Common myeloid progenitor, CD34-positive (primary cell): ENCODE data around the gene ZNF592. TPM values are rescaled to one million over a fixed set of nuclear protein-coding genes. Genes with fewer than 3 reads are reported as not detected.

Source experiments
- CTCF ChIA-PET: fragments of 350-600 bp; sonication (Branson Sonifier 250); formaldehyde crosslinking; loops from one replicate; lab custom pipeline; 2021; ENCODE audit warnings: antibody characterized with exemption; lab: Charles Lee
- POLR2A ChIA-PET: fragments of 350-600 bp; sonication (Branson Sonifier 250); formaldehyde crosslinking; loops from one replicate; lab custom pipeline; 2021; ENCODE audit warnings: antibody characterized with exemption; lab: Charles Lee
- DNase-seq, 3 donors: peaks; one replicate each; pipeline versions ENCODE4 v3.0.0 to v3.0.0-alpha.2; 2013
- H3K27ac ChIP-seq, 2 experiments: 1 replicate in 1 of 2; 2 replicates in 1 of 2; pipeline ENCODE4 v1.7.0; 2013; ENCODE audit warnings: inconsistent platforms in 2 of 2, low read length in 2 of 2, mild to moderate bottlenecking in 2 of 2, low read depth in 1 of 2, moderate library complexity in 1 of 2; ENCODE audit not compliant: severe bottlenecking in 2 of 2, insufficient read depth in 1 of 2, poor library complexity in 1 of 2
- H3K27me3 ChIP-seq, 5 experiments: replicated peaks in 2 of 5; 1 replicate in 3 of 5; 2 replicates in 2 of 5; pipeline versions ENCODE4 v1.6.1 to v1.7.0; 2013; ENCODE audit warnings: low read length in 4 of 5, mild to moderate bottlenecking in 2 of 5, moderate library complexity in 2 of 5, inconsistent platforms in 1 of 5; ENCODE audit not compliant: insufficient read depth in 5 of 5, control insufficient read depth in 4 of 5
- H3K36me3 ChIP-seq, 4 experiments: 1 replicate in 2 of 4; 2 replicates in 2 of 4; pipeline versions ENCODE4 v1.6.1 to v1.7.0; 2013; ENCODE audit warnings: low read length in 3 of 4, control low read depth in 1 of 4, mild to moderate bottlenecking in 1 of 4; ENCODE audit not compliant: control insufficient read depth in 4 of 4, insufficient read depth in 4 of 4
- H3K4me1 ChIP-seq, 4 experiments: 1 replicate in 3 of 4; 2 replicates in 1 of 4; pipeline versions ENCODE4 v1.6.1 to v1.7.1; 2013; ENCODE audit warnings: low read length in 3 of 4, mild to moderate bottlenecking in 3 of 4, control low read depth in 1 of 4, inconsistent platforms in 1 of 4, moderate library complexity in 1 of 4; ENCODE audit not compliant: control insufficient read depth in 4 of 4, insufficient read depth in 4 of 4; ENCODE audit errors: control extremely low read depth in 1 of 4
- H3K4me3 ChIP-seq, 7 experiments: 1 replicate in 4 of 7; 2 replicates in 3 of 7; pipeline versions ENCODE4 v1.5.1 to v1.7.0; 2013; ENCODE audit warnings: mild to moderate bottlenecking in 7 of 7, low read length in 6 of 7, moderate library complexity in 6 of 7, inconsistent platforms in 2 of 7, low read depth in 2 of 7, control low read depth in 1 of 7; ENCODE audit not compliant: insufficient read depth in 4 of 7, control insufficient read depth in 1 of 7; ENCODE audit errors: extremely low read depth in 1 of 7
- H3K9me3 ChIP-seq, 5 experiments: 1 replicate in 4 of 5; 2 replicates in 1 of 5; pipeline versions ENCODE4 v1.6.1 to v1.7.1; 2013; ENCODE audit warnings: low read length in 4 of 5, mild to moderate bottlenecking in 2 of 5, inconsistent platforms in 1 of 5, low read depth in 1 of 5, moderate library complexity in 1 of 5; ENCODE audit not compliant: control insufficient read depth in 4 of 5, insufficient read depth in 2 of 5; ENCODE audit errors: control extremely low read depth in 1 of 5
- WGBS: methylation state at CpG from one replicate; pipeline ENCODE4 v1.1.5; 2013; ENCODE audit not compliant: insufficient coverage; 5-methylcytosine and 5-hydroxymethylcytosine counted together
- polyA plus RNA-seq: library from polyadenylated mRNA; unstranded; fragments of 120-200 nt; gene quantifications from one replicate; pipeline ENCODE4 v1.2.1, GENCODE V29; 2013

The ZNF592 gene
- polyA plus RNA-seq: 13.7 TPM

DNA sequence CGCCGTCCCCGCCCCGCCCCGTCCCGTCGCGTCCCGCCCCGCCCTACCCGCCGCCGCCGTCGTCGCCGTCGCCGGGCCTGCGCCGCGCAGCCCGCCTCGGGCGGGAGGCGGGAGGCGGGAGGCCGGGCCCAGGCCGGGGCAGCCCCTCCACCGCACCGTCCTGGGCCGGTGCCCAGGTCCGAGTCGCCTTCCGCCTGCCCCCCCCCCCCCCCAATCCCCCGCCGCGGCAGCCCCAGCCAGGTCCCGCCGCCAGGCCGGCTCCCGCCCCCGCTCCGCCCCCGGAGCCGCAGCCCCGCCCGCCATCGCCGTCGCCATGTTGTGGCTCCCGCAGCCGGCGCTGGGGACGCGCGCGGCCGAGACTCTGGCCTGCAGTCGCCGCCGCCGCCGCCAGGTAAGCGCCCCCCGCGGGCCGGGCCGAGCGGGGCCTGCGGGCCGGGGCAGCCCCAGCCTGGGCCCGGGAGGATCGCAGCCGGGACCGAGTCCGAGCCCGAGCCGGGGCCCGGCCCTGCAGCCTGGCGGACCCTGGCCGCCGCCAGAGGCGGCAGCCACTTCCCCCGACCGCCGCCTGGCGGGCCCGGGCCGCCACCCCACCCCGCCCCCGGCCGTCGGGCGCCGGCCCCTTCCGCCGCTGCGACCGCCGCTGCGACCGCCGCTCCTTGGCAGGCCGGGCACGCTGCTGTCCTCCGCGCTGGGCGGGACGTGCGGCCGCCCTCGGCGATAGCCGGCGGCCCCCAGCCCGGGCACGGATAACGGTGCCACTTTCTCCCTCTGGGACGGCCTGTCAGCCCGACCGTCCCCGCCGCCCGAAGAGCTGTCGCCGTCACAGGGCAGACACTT lies at the start of gene ZNF592:
ZNF592 (plus strand) TSS at position 319 of the 837 bp plus-strand sequence. CDS start 34,084 bp downstream, outside the sequence.
- WGBS: under 1% methylated on average over 62 of the region's 127 CpGs
- Histone ChIP-seq H3K4me1 (peaks cover 20 to 48% (median 34%) of the 10 kb centered on the region in 4 experiments), H3K27ac (peak within 1 kb of the TSS; percentile 77 to 93), H3K9me3 (no peaks in the 10 kb centered on the region), H3K36me3 (peaks cover 0 to 5% (median 0%) of the 10 kb centered on the region in 4 experiments), H3K4me3 (peak within 1 kb of the TSS; percentile 59 to 95 (median 87)), H3K27me3 (no peaks in the 10 kb centered on the region)
- POLR2A ChIA-PET: interaction anchor here (2.5 to 2.8 kb wide), 2 partner anchors 13 to 32 kb away, joined by 13 to 14 read pairs; partner anchors contain the start of gene SEC11A
- peak; percentile 75 to 91 (median 87) for DNase-seq
- CTCF ChIA-PET: interaction anchor here (1.0 to 4.8 kb wide), 5 partner anchors 13 to 94 kb away, joined by 3 to 23 read pairs (median 5); partner anchors contain the start of genes SEC11A and WDR73

- peaks cover 0 to 7% (median 2%) of the 10 kb centered on the region in 4 experiments for H3K36me3 ChIP-seq
- no peak for DNase-seq
- ChIA-PET CTCF (no interaction called here), POLR2A (no interaction called here)
- no peaks in the 10 kb centered on the region for H3K9me3 ChIP-seq
- H3K27ac ChIP-seq: no peak overlapping the region
- 88% methylated on average over 6 of the region's 8 CpGs for WGBS
- no peaks in the 10 kb centered on the region for H3K27me3 ChIP-seq
- H3K4me1 ChIP-seq: peaks cover 2 to 13% (median 9%) of the 10 kb centered on the region in 4 experiments
- no peak overlapping the region for H3K4me3 ChIP-seq
These were observed 48.7 kb upstream of the ZNF592 start for GRCh38 chr15:84699538-84700191.

DNA sequence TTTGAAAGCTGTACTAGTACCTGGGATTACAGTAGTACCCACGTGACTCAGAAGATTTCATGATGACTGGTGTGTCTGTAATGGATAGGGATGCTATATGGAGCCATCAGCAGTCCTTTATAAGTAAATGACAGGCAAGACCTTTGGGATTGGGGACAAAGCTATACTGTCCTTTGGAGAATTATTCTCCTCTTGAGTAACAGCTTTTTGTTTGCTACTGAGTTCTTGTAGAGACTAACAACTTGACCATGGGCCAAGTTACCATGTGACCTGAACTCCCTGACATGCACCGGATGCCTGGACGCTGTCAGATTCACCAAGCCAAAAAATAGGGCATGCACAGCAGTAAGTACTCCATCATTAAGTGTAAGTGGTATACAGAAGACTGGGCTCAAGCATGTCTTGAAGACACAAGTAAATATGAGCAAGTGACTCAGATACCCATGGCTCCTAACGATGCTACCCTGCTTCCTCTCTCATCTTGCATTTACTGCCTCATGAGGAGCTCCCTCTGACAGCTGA lies 45.4 kb upstream of the ZNF592 start:
- 35% methylated on average over 4 of the region's 4 CpGs for WGBS
- CTCF ChIA-PET: interaction anchor here (1.4 to 1.6 kb wide), 2 partner anchors 10 to 21 kb away, joined by 3 read pairs; no protein-coding TSS in a partner anchor
- DNase-seq: peak in 2 of 3 donors; percentile 40 to 56
- H3K4me1 ChIP-seq: peaks cover 0 to 9% (median 6%) of the 10 kb centered on the region in 4 experiments
- POLR2A ChIA-PET: interaction anchor here (0.6 kb wide), 1 partner anchor 74 kb away, joined by 5 read pairs; no protein-coding TSS in a partner anchor
- no peaks in the 10 kb centered on the region for H3K9me3 ChIP-seq
- no peaks in the 10 kb centered on the region for H3K27me3 ChIP-seq
- no peak overlapping the region for H3K27ac ChIP-seq
- H3K4me3 ChIP-seq: no peak overlapping the region
- peaks cover 0 to 15% (median 2%) of the 10 kb centered on the region in 4 experiments for H3K36me3 ChIP-seq

GRCh38 chr15:84703808-84704207 lies 44.6 kb upstream of the ZNF592 start:
- Histone ChIP-seq H3K9me3 (no peaks in the 10 kb centered on the region), H3K27me3 (no peaks in the 10 kb centered on the region), H3K4me1 (peaks cover 0 to 9% (median 4%) of the 10 kb centered on the region in 4 experiments), H3K36me3 (peaks cover 0 to 15% (median 2%) of the 10 kb centered on the region in 4 experiments), H3K4me3 (no peak overlapping the region), H3K27ac (no peak overlapping the region)
- ChIA-PET POLR2A (no interaction called here), CTCF (interaction anchor here (1.4 to 1.6 kb wide), 2 partner anchors 9 to 22 kb away, joined by 3 read pairs; no protein-coding TSS in a partner anchor)
- 100% methylated on average over 3 of the region's 5 CpGs for WGBS
- DNase-seq: no peak

- peak overlapping the region in 2 of 7 experiments; percentile 99 for H3K4me3 ChIP-seq
- H3K27ac ChIP-seq: peak overlapping the region in 1 of 2 experiments; percentile 84
- H3K36me3 ChIP-seq: peaks cover 2 to 7% (median 3%) of the 10 kb centered on the region in 4 experiments
- no peaks in the 10 kb centered on the region for H3K27me3 ChIP-seq
- ChIA-PET CTCF (interaction anchor here (1.0 to 1.8 kb wide), 3 partner anchors 21 to 56 kb away, joined by 3 to 6 read pairs (median 4); partner anchors contain the start of gene NMB), POLR2A (no interaction called here)
- peaks cover 7 to 26% (median 19%) of the 10 kb centered on the region in 4 experiments for H3K4me1 ChIP-seq
- no peak for DNase-seq
- H3K9me3 ChIP-seq: no peaks in the 10 kb centered on the region
- 76% methylated on average over 1 of the region's 5 CpGs for WGBS
These were observed 34.0 kb upstream of the ZNF592 start for GRCh38 chr15:84714372-84714771.

DNA sequence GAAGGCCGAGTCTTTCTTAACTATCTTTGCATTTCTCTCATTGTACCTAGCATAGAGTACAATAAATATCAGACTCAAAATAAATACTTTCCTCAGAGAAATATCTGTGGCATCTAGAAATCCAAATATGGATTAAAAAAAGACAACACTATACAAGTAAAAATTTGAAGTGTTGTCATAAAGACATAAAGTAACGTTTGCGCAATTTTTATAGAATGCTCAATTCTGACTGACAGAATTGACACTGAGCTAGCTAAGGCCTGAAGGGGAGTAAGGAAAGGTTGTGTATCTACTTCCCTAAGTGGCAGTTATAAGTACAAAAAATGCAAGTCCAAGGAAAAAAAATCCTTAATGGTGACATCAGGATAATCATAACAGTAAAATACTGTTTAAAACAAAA lies 33.6 kb upstream of the ZNF592 start:
- WGBS: no CpG with 5 or more reads among the region's 3 CpGs
- no peaks in the 10 kb centered on the region for H3K27me3 ChIP-seq
- ChIA-PET CTCF (interaction anchor here (1.0 to 2.1 kb wide), 4 partner anchors 8 to 56 kb away, joined by 3 to 6 read pairs (median 4); partner anchors contain the start of gene NMB), POLR2A (no interaction called here)
- H3K4me3 ChIP-seq: peak overlapping the region in 6 of 7 experiments; percentile 97 to 100 (median 99)
- H3K36me3 ChIP-seq: peaks cover 2 to 6% (median 3%) of the 10 kb centered on the region in 4 experiments
- peak overlapping the region; percentile 42 to 84 for H3K27ac ChIP-seq
- H3K9me3 ChIP-seq: no peaks in the 10 kb centered on the region
- no peak for DNase-seq
- H3K4me1 ChIP-seq: peaks cover 7 to 26% (median 19%) of the 10 kb centered on the region in 4 experiments
